Breast epithelium (tissue), 3 donors: ENCODE results near the gene OR2M5.

ENCODE experiments used
- POLR2A ChIP-seq: fragments of 450-650 bp; IDR thresholded peaks from one replicate; pipeline ENCODE4 v1.6.1; 2016; ENCODE audit warnings: antibody characterized with exemption, mild to moderate bottlenecking, moderate library complexity
- TF ChIP-seq, protein P1 (sequence below), 3 donors: fragments of 450-650 bp; IDR thresholded peaks; one replicate each; pipeline ENCODE4 v1.5.1; 2016 to 2017; ENCODE audit warnings: antibody characterized with exemption in 3 of 3, mild to moderate bottlenecking in 3 of 3, moderate library complexity in 3 of 3

- TF ChIP-seq, protein P1, sequence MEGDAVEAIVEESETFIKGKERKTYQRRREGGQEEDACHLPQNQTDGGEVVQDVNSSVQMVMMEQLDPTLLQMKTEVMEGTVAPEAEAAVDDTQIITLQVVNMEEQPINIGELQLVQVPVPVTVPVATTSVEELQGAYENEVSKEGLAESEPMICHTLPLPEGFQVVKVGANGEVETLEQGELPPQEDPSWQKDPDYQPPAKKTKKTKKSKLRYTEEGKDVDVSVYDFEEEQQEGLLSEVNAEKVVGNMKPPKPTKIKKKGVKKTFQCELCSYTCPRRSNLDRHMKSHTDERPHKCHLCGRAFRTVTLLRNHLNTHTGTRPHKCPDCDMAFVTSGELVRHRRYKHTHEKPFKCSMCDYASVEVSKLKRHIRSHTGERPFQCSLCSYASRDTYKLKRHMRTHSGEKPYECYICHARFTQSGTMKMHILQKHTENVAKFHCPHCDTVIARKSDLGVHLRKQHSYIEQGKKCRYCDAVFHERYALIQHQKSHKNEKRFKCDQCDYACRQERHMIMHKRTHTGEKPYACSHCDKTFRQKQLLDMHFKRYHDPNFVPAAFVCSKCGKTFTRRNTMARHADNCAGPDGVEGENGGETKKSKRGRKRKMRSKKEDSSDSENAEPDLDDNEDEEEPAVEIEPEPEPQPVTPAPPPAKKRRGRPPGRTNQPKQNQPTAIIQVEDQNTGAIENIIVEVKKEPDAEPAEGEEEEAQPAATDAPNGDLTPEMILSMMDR (IDR thresholded peaks at IDR 0.05) = no peak
- TF ChIP-seq POLR2A = no peak
Observed at GRCh38 chr1:248158758-248159157, 13.8 kb downstream of the OR2M5 start.
